Vagina (tissue), 2 donors: ENCODE results near the gene MAFG. TPM values are rescaled to one million over a fixed set of nuclear protein-coding genes. Genes with fewer than 3 reads are reported as not detected.

ENCODE experiments used
- DNase-seq, 2 donors: peaks; one replicate each; pipeline ENCODE4 v3.0.0-alpha.2; 2017; ENCODE audit errors: extremely low spot score in 2 of 2
- H3K27ac ChIP-seq: fragments of 200-600 bp; sonication (generic); one replicate; pipeline ENCODE4 v1.5.1; 2019
- H3K27me3 ChIP-seq: fragments of 200-600 bp; sonication (generic); one replicate; pipeline ENCODE4 v1.5.1; 2019
- H3K36me3 ChIP-seq, 2 donors: fragments of 200-600 bp; sonication (generic); one replicate each; pipeline ENCODE4 v1.5.1; 2017 to 2019
- H3K4me1 ChIP-seq: fragments of 200-600 bp; sonication (generic); one replicate; pipeline ENCODE4 v1.5.1; 2019
- H3K4me3 ChIP-seq, 2 donors: fragments of 200-600 bp; sonication (generic); 1 replicate in 1 of 2; 2 replicates in 1 of 2; pipeline ENCODE4 v1.5.1; 2016 to 2019
- H3K9me3 ChIP-seq: fragments of 200-600 bp; sonication (generic); one replicate; pipeline ENCODE4 v1.5.1; 2019
- POLR2A ChIP-seq, 2 donors: fragments of 450-650 bp; IDR thresholded peaks; one replicate each; pipeline ENCODE4 v1.6.1; 2017; ENCODE audit warnings: antibody characterized with exemption in 2 of 2, mild to moderate bottlenecking in 2 of 2, moderate library complexity in 2 of 2
- POLR2AphosphoS5 ChIP-seq, 2 donors: sonication (generic); formaldehyde crosslinking; IDR thresholded peaks; one replicate each; pipeline ENCODE4 v1.9.0; 2017; ENCODE audit warnings: antibody characterized with exemption in 2 of 2, mild to moderate bottlenecking in 2 of 2, low read depth in 1 of 2; ENCODE audit not compliant: insufficient read depth in 1 of 2
- intact Hi-C: fragments of 100-400 bp; cut with DNase I; formaldehyde crosslinking; loops from one replicate; pipeline ENCODE4 v1.15.1; 2023
- total RNA-seq: library from RNA; depleted of rRNA; stranded (reverse); fragments of >200 nt; gene quantifications from one replicate; pipeline ENCODE4 v1.2.3, GENCODE V29; 2016
- TF ChIP-seq, protein P1 (sequence below), 3 experiments: fragments of 450-650 bp in 2 of 3; fragments of 200-600 bp in 1 of 3; sonication (generic) in 1 of 3; IDR thresholded peaks; one replicate each; pipeline ENCODE4 v1.5.1; 2017 to 2019; ENCODE audit warnings: antibody characterized with exemption in 3 of 3, mild to moderate bottlenecking in 2 of 3, moderate library complexity in 2 of 3

The MAFG gene
- total RNA-seq, 1 donor from 2014 or later: 18.9 TPM

DNA sequence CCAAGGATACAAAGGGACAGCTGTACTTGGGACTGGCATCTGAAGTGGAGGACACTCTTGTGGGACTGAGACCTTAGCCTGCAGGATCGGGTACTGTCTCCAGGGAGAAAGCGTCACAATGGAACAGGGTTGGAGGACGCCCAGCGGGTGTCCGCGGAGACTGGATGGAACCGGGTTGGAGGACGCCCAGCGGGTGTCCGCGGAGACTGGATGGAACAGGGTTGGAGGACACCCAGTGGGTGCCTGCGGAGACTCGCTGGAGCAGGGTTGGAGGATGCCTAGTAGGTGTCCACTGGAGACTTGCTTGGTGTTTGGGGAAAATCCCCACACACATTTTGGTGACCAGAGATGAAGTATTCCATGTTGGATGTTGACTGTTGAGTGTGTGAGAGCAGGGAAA is 19.7 kb upstream of the MAFG start, which contains the start of gene MYADML2:
TSS of gene MYADML2 (minus strand) at position 45 of the 400 bp plus-strand sequence. CDS start 5,492 bp downstream, outside the sequence.
- no peak within 1 kb of the TSS for H3K4me3 ChIP-seq
- intact Hi-C loops: no loop called here
- TF ChIP-seq POLR2AphosphoS5 (IDR thresholded peaks at IDR 0.05; ENCODE audit: insufficient read depth in 1 of 2, low read depth in 1 of 2) (no peak), POLR2A (IDR thresholded peaks at IDR 0.05) (no peak)
- TF ChIP-seq, protein P1, sequence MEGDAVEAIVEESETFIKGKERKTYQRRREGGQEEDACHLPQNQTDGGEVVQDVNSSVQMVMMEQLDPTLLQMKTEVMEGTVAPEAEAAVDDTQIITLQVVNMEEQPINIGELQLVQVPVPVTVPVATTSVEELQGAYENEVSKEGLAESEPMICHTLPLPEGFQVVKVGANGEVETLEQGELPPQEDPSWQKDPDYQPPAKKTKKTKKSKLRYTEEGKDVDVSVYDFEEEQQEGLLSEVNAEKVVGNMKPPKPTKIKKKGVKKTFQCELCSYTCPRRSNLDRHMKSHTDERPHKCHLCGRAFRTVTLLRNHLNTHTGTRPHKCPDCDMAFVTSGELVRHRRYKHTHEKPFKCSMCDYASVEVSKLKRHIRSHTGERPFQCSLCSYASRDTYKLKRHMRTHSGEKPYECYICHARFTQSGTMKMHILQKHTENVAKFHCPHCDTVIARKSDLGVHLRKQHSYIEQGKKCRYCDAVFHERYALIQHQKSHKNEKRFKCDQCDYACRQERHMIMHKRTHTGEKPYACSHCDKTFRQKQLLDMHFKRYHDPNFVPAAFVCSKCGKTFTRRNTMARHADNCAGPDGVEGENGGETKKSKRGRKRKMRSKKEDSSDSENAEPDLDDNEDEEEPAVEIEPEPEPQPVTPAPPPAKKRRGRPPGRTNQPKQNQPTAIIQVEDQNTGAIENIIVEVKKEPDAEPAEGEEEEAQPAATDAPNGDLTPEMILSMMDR (IDR thresholded peaks at IDR 0.05): no peak
- no peak within 1 kb of the TSS for H3K27ac ChIP-seq
- no peaks in the 10 kb centered on the region for H3K27me3 ChIP-seq
- H3K36me3 ChIP-seq: no peaks in the 10 kb centered on the region
- no peak for DNase-seq
- no peaks in the 10 kb centered on the region for H3K9me3 ChIP-seq
- H3K4me1 ChIP-seq: no peaks in the 10 kb centered on the region

DNA sequence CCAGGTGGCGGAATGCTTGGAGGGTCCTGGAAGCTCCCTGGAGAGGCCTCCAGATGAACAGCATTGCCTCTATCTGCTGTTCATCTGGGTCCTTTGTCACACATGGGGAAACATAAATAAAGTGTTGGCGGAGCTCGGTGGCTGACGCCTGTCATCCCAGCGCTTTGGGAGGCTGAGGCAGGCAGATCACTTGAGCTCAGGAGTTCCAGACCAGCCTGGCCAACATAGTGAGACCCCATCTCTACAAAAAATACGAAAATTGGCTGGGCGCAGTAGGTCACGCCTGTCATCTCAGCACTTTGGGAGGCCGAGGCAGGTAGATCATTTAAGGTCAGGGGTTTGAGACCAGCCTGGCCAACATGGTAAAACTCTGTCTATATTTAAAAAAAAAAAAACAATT is 17.3 kb upstream of the MAFG start:
- TF ChIP-seq POLR2AphosphoS5 (IDR thresholded peaks at IDR 0.05; ENCODE audit: insufficient read depth in 1 of 2, low read depth in 1 of 2) (no peak), POLR2A (IDR thresholded peaks at IDR 0.05) (no peak)
- TF ChIP-seq, protein P1 (IDR thresholded peaks at IDR 0.05): no peak
- no peak overlapping the region for H3K27ac ChIP-seq
- intact Hi-C loops: no loop called here
- H3K36me3 ChIP-seq: no peaks in the 10 kb centered on the region
- H3K4me3 ChIP-seq: no peak overlapping the region
- peaks cover 4% of the 10 kb centered on the region for H3K4me1 ChIP-seq
- no peaks in the 10 kb centered on the region for H3K9me3 ChIP-seq
- no peak for DNase-seq
- peaks cover 4% of the 10 kb centered on the region for H3K27me3 ChIP-seq

DNA sequence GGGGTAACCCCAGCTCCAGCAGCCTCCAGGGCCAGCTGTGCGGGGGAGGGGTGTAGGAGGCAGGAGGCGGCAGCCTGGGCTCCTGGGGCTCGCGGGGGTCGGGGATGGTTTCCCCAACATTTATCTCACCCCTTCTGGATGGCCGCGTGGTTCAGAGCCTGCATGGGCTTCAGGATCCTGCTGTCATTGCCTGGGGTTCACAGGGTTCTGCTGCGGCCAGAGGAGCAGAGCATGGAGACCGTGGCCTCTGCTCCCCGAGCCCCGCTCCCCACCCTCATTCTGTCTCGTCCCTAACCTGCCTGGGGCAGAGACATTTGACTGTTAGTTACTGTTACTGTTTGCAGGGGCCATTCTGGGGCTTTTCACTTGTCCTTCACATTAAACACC is 14.6 kb upstream of the MAFG start:
- Histone ChIP-seq H3K9me3 (no peaks in the 10 kb centered on the region), H3K27me3 (peaks cover 4% of the 10 kb centered on the region), H3K36me3 (no peaks in the 10 kb centered on the region), H3K27ac (no peak overlapping the region), H3K4me3 (no peak overlapping the region), H3K4me1 (peaks cover 12% of the 10 kb centered on the region)
- TF ChIP-seq POLR2A (IDR thresholded peaks at IDR 0.05) (no peak), POLR2AphosphoS5 (IDR thresholded peaks at IDR 0.05; ENCODE audit: insufficient read depth in 1 of 2, low read depth in 1 of 2) (no peak)
- TF ChIP-seq, protein P1 (IDR thresholded peaks at IDR 0.05): no peak
- intact Hi-C loops: no loop called here
- no peak for DNase-seq

DNA sequence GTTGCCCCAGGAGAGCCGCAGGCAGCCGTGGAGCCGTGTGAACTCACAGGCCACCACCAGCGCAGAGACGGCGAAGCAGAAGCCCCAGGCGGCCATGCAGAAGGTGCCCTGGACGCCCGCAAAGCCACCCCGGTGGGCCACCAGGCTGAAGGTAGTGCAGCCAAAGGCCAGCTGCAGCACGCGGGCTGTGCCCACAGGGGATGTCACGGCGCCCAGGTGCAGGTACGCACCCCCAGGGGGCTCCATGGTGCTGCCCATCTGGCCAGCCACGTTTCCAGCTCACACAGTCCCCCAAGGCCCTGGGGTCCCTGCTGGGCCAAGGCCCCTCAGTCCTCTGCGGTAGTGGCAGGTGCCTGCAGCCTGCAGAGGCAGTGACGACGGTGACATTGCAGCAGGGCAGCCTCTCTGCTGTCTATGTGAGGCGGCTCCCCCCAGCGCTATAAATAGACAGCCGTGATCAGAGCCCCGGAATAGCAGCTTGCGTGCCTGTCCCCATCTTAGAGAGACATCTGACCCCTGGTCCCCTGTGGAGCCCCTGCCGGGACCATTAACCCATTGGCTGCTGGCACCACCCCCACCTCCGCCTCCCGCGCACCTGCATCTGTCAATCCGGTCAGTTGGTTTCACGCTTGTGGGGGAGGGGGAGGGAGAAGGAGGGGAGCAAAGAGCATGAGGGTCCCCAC is 14.1 kb upstream of the MAFG start:
- intact Hi-C loops: no loop called here
- H3K9me3 ChIP-seq: no peaks in the 10 kb centered on the region
- peaks cover 4% of the 10 kb centered on the region for H3K27me3 ChIP-seq
- TF ChIP-seq POLR2AphosphoS5 (IDR thresholded peaks at IDR 0.05; ENCODE audit: insufficient read depth in 1 of 2, low read depth in 1 of 2) (no peak), POLR2A (IDR thresholded peaks at IDR 0.05) (no peak)
- TF ChIP-seq, protein P1 (IDR thresholded peaks at IDR 0.05): no peak
- H3K4me3 ChIP-seq: no peak overlapping the region
- no peak overlapping the region for H3K27ac ChIP-seq
- no peak for DNase-seq
- H3K4me1 ChIP-seq: peaks cover 16% of the 10 kb centered on the region
- no peaks in the 10 kb centered on the region for H3K36me3 ChIP-seq
